Hepatocyte (in vitro differentiated cells): ENCODE data around the gene EIF4G3.

Source experiments
- CTCF ChIP-seq: fragments of 200-600 bp; sonication (generic); IDR thresholded peaks from 2 replicates; pipeline ENCODE4 v1.5.1; 2016; ENCODE audit warnings: antibody characterized with exemption, mild to moderate bottlenecking; ENCODE audit not compliant: poor library complexity
- EZH2 ChIP-seq: fragments of 200-600 bp; sonication (generic); IDR thresholded peaks from 2 replicates; pipeline ENCODE4 v1.6.1; 2016; ENCODE audit warnings: antibody characterized with exemption, mild to moderate bottlenecking, borderline replicate concordance
- EZH2phosphoT487 ChIP-seq: fragments of 200-600 bp; sonication (generic); IDR thresholded peaks from one replicate; pipeline ENCODE4 v1.6.1; 2018; ENCODE audit warnings: antibody characterized with exemption, mild to moderate bottlenecking, low read depth, moderate library complexity; ENCODE audit not compliant: unreplicated experiment, severe bottlenecking

DNA sequence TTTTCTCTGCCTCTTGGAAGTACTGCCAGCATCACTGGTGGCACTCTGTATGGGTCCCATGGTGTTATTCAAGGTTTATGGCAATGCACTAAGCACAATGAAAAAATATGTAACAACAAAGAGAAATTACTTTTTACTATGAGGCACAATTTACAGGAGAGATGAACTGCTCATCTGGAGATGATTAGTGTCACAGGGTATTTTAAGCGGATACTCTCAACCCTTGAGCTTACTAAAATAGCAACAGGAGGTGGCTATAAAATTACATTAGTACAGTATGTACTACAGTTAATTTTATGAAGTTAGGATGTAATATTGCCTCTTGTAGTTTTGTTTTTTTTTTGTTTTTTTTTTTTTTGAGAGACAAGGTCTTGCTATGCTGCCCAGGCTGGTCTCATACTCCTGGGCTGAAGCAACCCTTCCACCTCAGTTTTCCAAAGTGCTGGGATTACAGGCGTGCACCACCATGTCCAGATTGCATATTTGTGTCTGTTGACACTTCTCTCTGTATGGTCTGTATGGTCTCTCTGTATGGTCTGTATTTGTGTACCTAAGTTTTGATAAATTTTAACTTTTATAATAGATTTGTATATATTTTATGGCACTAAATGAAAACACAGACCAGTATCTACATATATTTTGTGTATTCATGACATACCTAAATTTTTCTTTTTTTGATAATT, 214.0 kb downstream of the EIF4G3 start:
- TF ChIP-seq CTCF (no peak), EZH2phosphoT487 (no peak), EZH2 (no peak)
